ENCODE data around the gene TSTD2. TPM values are rescaled to one million over a fixed set of nuclear protein-coding genes. Genes with fewer than 3 reads are reported as not detected.

Gene TSTD2
- total RNA-seq, 5 donors from 2014 or later (not counting 1 experiment from before 2014, with no cell fraction given), result 15.4 to 24.0 (median 17.9) TPM

DNA sequence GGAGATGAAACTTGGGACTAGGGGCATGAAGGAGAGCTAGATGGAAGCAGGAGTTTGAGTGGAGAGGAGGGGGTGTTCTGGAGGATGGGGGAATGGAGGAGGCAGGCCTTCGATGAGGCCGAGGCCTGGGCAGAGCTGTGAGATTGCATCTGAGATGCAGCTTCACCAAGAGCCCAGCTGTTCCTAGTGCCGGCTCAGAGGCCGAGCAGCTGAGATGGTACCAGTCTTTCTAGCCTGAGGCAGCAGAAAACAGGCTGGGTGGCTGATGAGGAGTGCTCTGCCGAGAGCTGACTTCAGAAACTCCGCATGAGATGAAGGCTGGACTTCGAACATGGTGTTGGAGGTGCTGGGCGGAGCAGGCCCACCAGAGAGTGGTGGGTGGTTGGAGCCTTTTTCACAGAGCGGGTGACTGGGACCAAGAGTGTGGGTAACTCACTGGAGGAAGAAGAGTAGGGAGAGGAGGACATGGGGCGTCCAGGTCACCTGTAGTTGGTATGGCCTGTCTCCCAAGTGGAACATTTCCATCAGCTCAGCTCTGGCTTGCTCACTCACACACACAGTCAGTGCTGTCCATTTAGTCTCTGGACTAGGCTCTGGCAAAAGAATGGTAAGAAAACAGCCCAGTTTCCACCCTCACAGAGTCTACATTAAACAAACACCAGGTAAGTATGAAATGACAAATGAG, 77.0 kb downstream of the TSTD2 start:
- WGBS (ENCODE audit: insufficient coverage), result 91% methylated on average over 9 of the region's 10 CpGs
- H3K9me3 Mint-ChIP-seq, result no peaks in the 10 kb centered on the region
- ATAC-seq (replicated peaks in 1 of 4) (no peak), DNase-seq (no peak)
- H3K27me3 Mint-ChIP-seq, result peaks cover 41 to 53% of the 10 kb centered on the region in 2 donors
- H3K27ac Mint-ChIP-seq, result no peak overlapping the region
- ChIA-PET CTCF (interaction anchor here in 1 of 2 donors (1.5 kb wide), 1 partner anchor 42 kb away, joined by 3 read pairs; no protein-coding TSS in a partner anchor), POLR2A (no interaction called here)
- H3K9me3 ChIP-seq, result no peaks in the 10 kb centered on the region
- H3K4me3 ChIP-seq (ENCODE audit: control insufficient read depth in 1 of 2, extremely low read depth in 1 of 2, low read length in 1 of 2), result no peak overlapping the region
- no peaks in the 10 kb centered on the region for H3K36me3 Mint-ChIP-seq
- H3K4me1 Mint-ChIP-seq, result peaks cover 4 to 6% (median 5%) of the 10 kb centered on the region in 3 donors
- no peaks in the 10 kb centered on the region for H3K4me1 ChIP-seq (ENCODE audit: control insufficient read depth in 1 of 2, extremely low read depth in 1 of 2, insufficient read depth in 2 of 2, low read length in 2 of 2)
- no peak overlapping the region for H3K4me3 Mint-ChIP-seq
- no peaks in the 10 kb centered on the region for H3K36me3 ChIP-seq (ENCODE audit: control insufficient read depth in 2 of 2, extremely low read depth in 1 of 2, insufficient read depth in 1 of 2, low read length in 1 of 2)
- peaks cover 0 to 49% of the 10 kb centered on the region in 2 experiments for H3K27me3 ChIP-seq (replicated peaks in 1 of 2; ENCODE audit: control insufficient read depth in 2 of 2, extremely low read depth in 1 of 2, insufficient read depth in 2 of 2, low read length in 1 of 2)
- H3K27ac ChIP-seq (ENCODE audit: low read length), result no peak overlapping the region

DNA sequence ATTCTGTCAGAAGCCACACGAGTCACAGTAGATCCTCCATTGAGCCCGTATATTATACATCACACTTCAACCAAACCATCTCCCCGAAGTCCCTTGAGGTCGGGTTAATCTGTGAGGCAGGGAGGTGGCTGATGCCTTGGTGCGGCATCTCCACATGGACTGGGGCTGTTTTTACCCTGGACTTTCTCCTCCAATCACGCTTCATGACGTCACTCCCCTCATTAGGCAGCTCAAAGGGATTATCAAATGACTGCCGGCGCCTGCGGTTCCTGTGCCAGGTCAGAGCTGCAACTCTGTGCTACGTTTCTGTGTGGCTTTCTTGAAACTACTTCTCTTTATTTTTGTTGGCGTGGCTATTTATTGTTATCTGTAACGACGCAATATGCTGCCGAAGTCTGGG, 78.0 kb downstream of the TSTD2 start:
- no peaks in the 10 kb centered on the region for H3K36me3 Mint-ChIP-seq

DNA sequence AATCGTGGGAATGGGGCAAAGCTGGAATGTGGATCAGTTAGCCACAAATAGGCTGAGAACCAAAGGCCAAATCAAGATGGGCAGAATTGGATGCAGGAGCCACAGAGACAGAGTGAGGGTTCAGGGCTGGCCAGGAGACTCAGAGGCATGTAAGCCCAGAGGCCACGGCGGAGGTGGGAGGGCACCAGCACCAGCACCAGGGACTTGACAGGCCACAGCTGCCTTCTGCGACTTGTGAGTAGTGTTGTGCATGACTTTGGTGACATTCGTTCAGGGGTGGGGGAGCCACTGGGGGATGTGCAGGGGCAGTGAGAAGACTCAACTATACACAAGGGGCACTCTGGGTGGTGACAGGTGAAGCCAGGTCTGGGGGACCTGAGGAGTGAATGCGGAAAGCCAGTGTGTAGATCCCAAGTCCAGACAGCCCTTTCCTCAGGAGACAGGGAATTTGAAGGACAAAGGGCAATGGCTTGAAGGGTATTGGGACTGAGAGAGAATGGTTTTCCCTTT, 78.5 kb downstream of the TSTD2 start:
- H3K27me3 Mint-ChIP-seq, result peaks cover 33 to 46% of the 10 kb centered on the region in 2 donors
- ChIA-PET POLR2A (no interaction called here), CTCF (no interaction called here)
- H3K9me3 Mint-ChIP-seq, result no peaks in the 10 kb centered on the region
- Histone ChIP-seq H3K9me3 (no peaks in the 10 kb centered on the region), H3K4me1 (ENCODE audit: control insufficient read depth in 1 of 2, extremely low read depth in 1 of 2, insufficient read depth in 2 of 2, low read length in 2 of 2) (no peaks in the 10 kb centered on the region), H3K27ac (ENCODE audit: low read length) (no peak overlapping the region), H3K27me3 (replicated peaks in 1 of 2; ENCODE audit: control insufficient read depth in 2 of 2, extremely low read depth in 1 of 2, insufficient read depth in 2 of 2, low read length in 1 of 2) (peaks cover 0 to 45% of the 10 kb centered on the region in 2 experiments), H3K4me3 (ENCODE audit: control insufficient read depth in 1 of 2, extremely low read depth in 1 of 2, low read length in 1 of 2) (no peak overlapping the region), H3K36me3 (ENCODE audit: control insufficient read depth in 2 of 2, extremely low read depth in 1 of 2, insufficient read depth in 1 of 2, low read length in 1 of 2) (no peaks in the 10 kb centered on the region)
- H3K27ac Mint-ChIP-seq, result no peak overlapping the region
- no peak for DNase-seq
- WGBS (ENCODE audit: insufficient coverage), result 88% methylated on average over 5 of the region's 6 CpGs
- peaks cover 2 to 6% (median 5%) of the 10 kb centered on the region in 3 donors for H3K4me1 Mint-ChIP-seq
- no peak for ATAC-seq (replicated peaks in 1 of 4)
- H3K36me3 Mint-ChIP-seq, result no peaks in the 10 kb centered on the region
- no peak overlapping the region for H3K4me3 Mint-ChIP-seq

More for the DNA sequence above, 78.0 kb downstream of the TSTD2 start:
- H3K4me3 Mint-ChIP-seq, result no peak overlapping the region
- no peak overlapping the region for H3K27ac Mint-ChIP-seq
- H3K4me1 Mint-ChIP-seq, result peaks cover 4 to 6% (median 5%) of the 10 kb centered on the region in 3 donors
- POLR2A ChIA-PET, result no interaction called here
- Histone ChIP-seq H3K4me3 (ENCODE audit: control insufficient read depth in 1 of 2, extremely low read depth in 1 of 2, low read length in 1 of 2) (no peak overlapping the region), H3K27ac (ENCODE audit: low read length) (no peak overlapping the region), H3K27me3 (replicated peaks in 1 of 2; ENCODE audit: control insufficient read depth in 2 of 2, extremely low read depth in 1 of 2, insufficient read depth in 2 of 2, low read length in 1 of 2) (peaks cover 0 to 45% of the 10 kb centered on the region in 2 experiments), H3K4me1 (ENCODE audit: control insufficient read depth in 1 of 2, extremely low read depth in 1 of 2, insufficient read depth in 2 of 2, low read length in 2 of 2) (no peaks in the 10 kb centered on the region), H3K9me3 (no peaks in the 10 kb centered on the region), H3K36me3 (ENCODE audit: control insufficient read depth in 2 of 2, extremely low read depth in 1 of 2, insufficient read depth in 1 of 2, low read length in 1 of 2) (no peaks in the 10 kb centered on the region)
- DNase-seq (no peak), ATAC-seq (replicated peaks in 1 of 4) (no peak)
- no peaks in the 10 kb centered on the region for H3K9me3 Mint-ChIP-seq
- CTCF ChIA-PET, result no interaction called here
- peaks cover 39 to 51% of the 10 kb centered on the region in 2 donors for H3K27me3 Mint-ChIP-seq
- WGBS (ENCODE audit: insufficient coverage), result 74% methylated on average over 9 of the region's 15 CpGs

DNA sequence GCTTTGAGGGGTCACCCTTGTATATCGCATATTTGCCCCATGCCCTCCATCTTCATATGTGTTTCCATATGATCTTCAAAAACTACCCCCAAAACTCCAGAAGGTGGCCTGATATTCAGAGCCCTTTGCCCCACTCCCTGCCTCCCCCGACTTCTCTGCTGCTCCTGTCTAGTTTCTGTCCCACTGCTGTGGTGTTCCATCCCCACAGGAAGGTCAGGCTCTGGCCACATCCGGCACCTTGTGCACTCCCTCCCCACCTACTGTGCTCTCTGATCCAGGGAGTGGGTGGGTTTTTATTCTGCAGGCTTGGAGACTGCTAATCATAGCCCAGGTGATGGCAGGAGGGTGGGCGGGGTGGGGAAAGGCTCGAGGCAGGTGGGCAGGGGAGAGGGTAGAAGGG, 79.3 kb downstream of the TSTD2 start:
- H3K27me3 ChIP-seq (replicated peaks in 1 of 2; ENCODE audit: control insufficient read depth in 2 of 2, extremely low read depth in 1 of 2, insufficient read depth in 2 of 2, low read length in 1 of 2), result peaks cover 0 to 38% of the 10 kb centered on the region in 2 experiments
- no peak overlapping the region for H3K27ac ChIP-seq (ENCODE audit: low read length)
- WGBS (ENCODE audit: insufficient coverage), result 78% methylated on average over 4 of the region's 5 CpGs
- DNase-seq (no peak), ATAC-seq (replicated peaks in 1 of 4) (no peak)
- no peaks in the 10 kb centered on the region for H3K4me1 ChIP-seq (ENCODE audit: control insufficient read depth in 1 of 2, extremely low read depth in 1 of 2, insufficient read depth in 2 of 2, low read length in 2 of 2)
- ChIA-PET CTCF (no interaction called here), POLR2A (no interaction called here)
- Mint-ChIP-seq H3K27me3 (peaks cover 38 to 46% of the 10 kb centered on the region in 2 donors), H3K36me3 (no peaks in the 10 kb centered on the region), H3K9me3 (no peaks in the 10 kb centered on the region), H3K27ac (no peak overlapping the region), H3K4me1 (peaks cover under 1 to 2% (median under 1%) of the 10 kb centered on the region in 3 donors), H3K4me3 (no peak overlapping the region)
- no peak overlapping the region for H3K4me3 ChIP-seq (ENCODE audit: control insufficient read depth in 1 of 2, extremely low read depth in 1 of 2, low read length in 1 of 2)
- H3K9me3 ChIP-seq, result no peaks in the 10 kb centered on the region
- H3K36me3 ChIP-seq (ENCODE audit: control insufficient read depth in 2 of 2, extremely low read depth in 1 of 2, insufficient read depth in 1 of 2, low read length in 1 of 2), result no peaks in the 10 kb centered on the region

DNA sequence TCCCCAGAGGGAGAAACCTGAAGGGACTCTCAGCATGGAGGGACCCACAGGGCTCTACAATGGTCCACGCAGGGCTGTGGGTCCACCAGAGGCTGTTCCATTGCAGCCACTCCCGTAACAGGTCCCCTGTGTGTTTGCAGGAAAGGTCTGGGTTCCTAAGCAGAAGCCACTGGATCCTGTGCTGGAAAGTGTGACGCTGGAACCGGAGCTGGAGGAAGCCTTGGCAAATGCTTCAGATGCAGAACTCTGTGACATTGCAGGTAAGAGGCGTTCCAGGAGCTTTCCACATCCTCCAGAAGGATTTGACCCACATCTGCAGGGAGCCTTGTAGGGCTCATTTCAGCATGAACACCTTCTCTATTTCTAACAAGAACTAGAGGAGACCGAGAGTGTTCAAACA, 80.0 kb downstream of the TSTD2 start:
- Histone ChIP-seq H3K27me3 (replicated peaks in 1 of 2; ENCODE audit: control insufficient read depth in 2 of 2, extremely low read depth in 1 of 2, insufficient read depth in 2 of 2, low read length in 1 of 2) (peaks cover 0 to 35% of the 10 kb centered on the region in 2 experiments), H3K4me1 (ENCODE audit: control insufficient read depth in 1 of 2, extremely low read depth in 1 of 2, insufficient read depth in 2 of 2, low read length in 2 of 2) (no peaks in the 10 kb centered on the region), H3K36me3 (ENCODE audit: control insufficient read depth in 2 of 2, extremely low read depth in 1 of 2, insufficient read depth in 1 of 2, low read length in 1 of 2) (no peaks in the 10 kb centered on the region), H3K27ac (ENCODE audit: low read length) (no peak overlapping the region), H3K4me3 (ENCODE audit: control insufficient read depth in 1 of 2, extremely low read depth in 1 of 2, low read length in 1 of 2) (no peak overlapping the region), H3K9me3 (no peaks in the 10 kb centered on the region)
- no peak overlapping the region for H3K27ac Mint-ChIP-seq
- POLR2A ChIA-PET, result no interaction called here
- H3K4me3 Mint-ChIP-seq, result no peak overlapping the region
- no peaks in the 10 kb centered on the region for H3K4me1 Mint-ChIP-seq
- DNase-seq (no peak), ATAC-seq (replicated peaks in 1 of 4) (no peak)
- H3K27me3 Mint-ChIP-seq, result peaks cover 44 to 45% of the 10 kb centered on the region in 2 donors
- no peaks in the 10 kb centered on the region for H3K36me3 Mint-ChIP-seq
- no peaks in the 10 kb centered on the region for H3K9me3 Mint-ChIP-seq
- WGBS (ENCODE audit: insufficient coverage), result 77% methylated on average over 6 of the region's 6 CpGs
- CTCF ChIA-PET, result no interaction called here

DNA sequence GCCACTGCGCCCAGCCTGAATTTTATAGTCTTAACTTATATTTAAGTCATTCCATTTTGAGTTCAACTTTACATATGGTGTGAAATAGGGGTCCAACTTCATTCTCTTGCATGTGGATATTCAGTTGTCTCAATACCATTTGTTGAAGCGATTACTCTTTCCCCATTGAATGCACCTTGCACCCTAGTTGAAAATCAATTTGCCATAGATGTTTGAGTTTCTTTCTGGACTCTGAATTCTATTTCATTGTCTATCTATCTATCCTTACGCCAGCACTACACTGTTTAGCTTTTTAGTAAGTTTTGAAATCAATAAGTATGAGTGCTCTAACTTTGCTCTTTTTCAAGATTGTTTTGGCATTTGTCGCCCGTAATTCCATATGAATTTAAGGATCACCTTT, 81.9 kb downstream of the TSTD2 start:
- POLR2A ChIA-PET, result no interaction called here
- no CpG with 5 or more reads among the region's 5 CpGs for WGBS (ENCODE audit: insufficient coverage)

More for the DNA sequence above, 81.9 kb downstream of the TSTD2 start:
- peaks cover 0 to 27% of the 10 kb centered on the region in 2 experiments for H3K27me3 ChIP-seq (replicated peaks in 1 of 2; ENCODE audit: control insufficient read depth in 2 of 2, extremely low read depth in 1 of 2, insufficient read depth in 2 of 2, low read length in 1 of 2)
- no peak overlapping the region for H3K27ac Mint-ChIP-seq
- no peak overlapping the region for H3K4me3 ChIP-seq (ENCODE audit: control insufficient read depth in 1 of 2, extremely low read depth in 1 of 2, low read length in 1 of 2)
- CTCF ChIA-PET, result no interaction called here
- no peaks in the 10 kb centered on the region for H3K4me1 Mint-ChIP-seq
- ATAC-seq (replicated peaks in 1 of 4) (no peak), DNase-seq (no peak)
- no peaks in the 10 kb centered on the region for H3K36me3 ChIP-seq (ENCODE audit: control insufficient read depth in 2 of 2, extremely low read depth in 1 of 2, insufficient read depth in 1 of 2, low read length in 1 of 2)
- H3K27ac ChIP-seq (ENCODE audit: low read length), result no peak overlapping the region
- no peaks in the 10 kb centered on the region for H3K36me3 Mint-ChIP-seq
- H3K4me3 Mint-ChIP-seq, result no peak overlapping the region
- H3K9me3 ChIP-seq, result no peaks in the 10 kb centered on the region
- H3K4me1 ChIP-seq (ENCODE audit: control insufficient read depth in 1 of 2, extremely low read depth in 1 of 2, insufficient read depth in 2 of 2, low read length in 2 of 2), result no peaks in the 10 kb centered on the region
- no peaks in the 10 kb centered on the region for H3K9me3 Mint-ChIP-seq
- peaks cover 41 to 45% of the 10 kb centered on the region in 2 donors for H3K27me3 Mint-ChIP-seq
